RWPE1 (cell line): ENCODE measurements around the gene SMIM28.

Experiments used
- CTCF ChIA-PET: fragments of 350-600 bp; sonication (Branson Sonifier 250); formaldehyde crosslinking; extraction: SDS; loops from one replicate; lab custom pipeline; 2021; lab: Yijun Ruan, JAX
- POLR2A ChIA-PET: fragments of 400-600 bp; formaldehyde crosslinking; extraction: SDS; loops from one replicate; lab custom pipeline; 2020; ENCODE audit warnings: antibody characterized with exemption; ENCODE audit not compliant: low non-redundant PET; lab: Yijun Ruan, JAX
- DNase-seq: peaks from one replicate; pipeline ENCODE4 v3.0.0; 2012; ENCODE audit warnings: low spot score
- H3K27ac ChIP-seq: fragments of 450-650 bp; 2 replicates; pipeline ENCODE4 v1.5.1; 2017
- TF ChIP-seq, protein P1 (sequence below): fragments of 450-650 bp; conservative IDR thresholded peaks from 2 replicates; pipeline ENCODE4 v1.5.1; 2017; ENCODE audit warnings: low read depth, mild to moderate bottlenecking

SMIM28 gene

DNA sequence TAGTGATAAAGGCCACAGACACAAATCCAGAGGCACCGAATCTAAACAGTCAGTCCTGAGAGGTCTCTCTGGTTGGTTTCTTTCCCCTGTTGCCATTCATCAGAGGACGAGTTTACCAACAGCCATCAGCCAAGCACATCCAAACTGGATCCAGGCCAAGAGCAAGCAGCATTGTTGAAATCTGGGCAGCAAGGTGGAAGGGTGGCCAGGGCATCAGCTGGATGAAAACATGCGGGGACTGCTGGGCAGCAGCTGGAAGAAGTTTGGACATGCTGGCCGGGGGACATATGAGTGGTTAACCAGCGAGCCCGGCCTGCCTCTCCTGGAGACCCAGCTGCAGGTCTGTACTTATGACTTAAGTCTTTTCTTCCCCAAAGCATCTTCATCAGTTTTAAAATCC, at the start of gene SMIM28:
TSS of gene SMIM28 (plus strand) at position 62 of the 400 bp plus-strand sequence. CDS start at position 230, 168 bp downstream.
- CTCF ChIA-PET: interaction anchor here (0.7 kb wide), 1 partner anchor 670 kb away, joined by 5 read pairs; no protein-coding TSS in a partner anchor
- TF ChIP-seq, protein P1, sequence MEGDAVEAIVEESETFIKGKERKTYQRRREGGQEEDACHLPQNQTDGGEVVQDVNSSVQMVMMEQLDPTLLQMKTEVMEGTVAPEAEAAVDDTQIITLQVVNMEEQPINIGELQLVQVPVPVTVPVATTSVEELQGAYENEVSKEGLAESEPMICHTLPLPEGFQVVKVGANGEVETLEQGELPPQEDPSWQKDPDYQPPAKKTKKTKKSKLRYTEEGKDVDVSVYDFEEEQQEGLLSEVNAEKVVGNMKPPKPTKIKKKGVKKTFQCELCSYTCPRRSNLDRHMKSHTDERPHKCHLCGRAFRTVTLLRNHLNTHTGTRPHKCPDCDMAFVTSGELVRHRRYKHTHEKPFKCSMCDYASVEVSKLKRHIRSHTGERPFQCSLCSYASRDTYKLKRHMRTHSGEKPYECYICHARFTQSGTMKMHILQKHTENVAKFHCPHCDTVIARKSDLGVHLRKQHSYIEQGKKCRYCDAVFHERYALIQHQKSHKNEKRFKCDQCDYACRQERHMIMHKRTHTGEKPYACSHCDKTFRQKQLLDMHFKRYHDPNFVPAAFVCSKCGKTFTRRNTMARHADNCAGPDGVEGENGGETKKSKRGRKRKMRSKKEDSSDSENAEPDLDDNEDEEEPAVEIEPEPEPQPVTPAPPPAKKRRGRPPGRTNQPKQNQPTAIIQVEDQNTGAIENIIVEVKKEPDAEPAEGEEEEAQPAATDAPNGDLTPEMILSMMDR: no peak
- POLR2A ChIA-PET: no interaction called here
- no peak for DNase-seq
- H3K27ac ChIP-seq: no peak within 1 kb of the TSS

DNA sequence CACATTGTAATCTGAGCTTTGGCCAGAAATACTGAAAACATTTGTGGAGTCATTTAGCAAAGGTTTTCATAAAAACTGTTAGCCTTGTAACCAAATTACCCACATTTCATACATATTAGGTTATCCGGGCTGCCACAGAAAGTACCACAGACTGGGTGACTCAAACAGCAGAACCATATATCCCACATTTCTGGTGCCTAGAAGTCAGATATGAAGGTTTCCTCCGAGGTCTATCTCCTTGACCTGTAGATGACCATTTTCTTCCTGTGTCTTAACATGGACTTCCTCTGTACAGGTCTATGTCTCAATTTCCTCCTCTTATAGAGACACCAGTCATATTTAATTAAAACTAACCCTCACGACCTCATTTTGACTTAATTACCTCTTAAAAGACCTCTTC, 49.5 kb upstream of the SMIM28 start:
- CTCF ChIA-PET: no interaction called here
- no peak overlapping the region for H3K27ac ChIP-seq
- no peak for DNase-seq
- TF ChIP-seq, protein P1: no peak
- POLR2A ChIA-PET: no interaction called here

- CTCF ChIA-PET: interaction anchor here (0.6 kb wide), 1 partner anchor 163 kb away, joined by 3 read pairs; no protein-coding TSS in a partner anchor
- TF ChIP-seq, protein P1: no peak
- H3K27ac ChIP-seq: no peak overlapping the region
- no peak for DNase-seq
- POLR2A ChIA-PET: no interaction called here
Measured at GRCh38 chr6:138330763-138331162, 46.9 kb upstream of the SMIM28 start.

DNA sequence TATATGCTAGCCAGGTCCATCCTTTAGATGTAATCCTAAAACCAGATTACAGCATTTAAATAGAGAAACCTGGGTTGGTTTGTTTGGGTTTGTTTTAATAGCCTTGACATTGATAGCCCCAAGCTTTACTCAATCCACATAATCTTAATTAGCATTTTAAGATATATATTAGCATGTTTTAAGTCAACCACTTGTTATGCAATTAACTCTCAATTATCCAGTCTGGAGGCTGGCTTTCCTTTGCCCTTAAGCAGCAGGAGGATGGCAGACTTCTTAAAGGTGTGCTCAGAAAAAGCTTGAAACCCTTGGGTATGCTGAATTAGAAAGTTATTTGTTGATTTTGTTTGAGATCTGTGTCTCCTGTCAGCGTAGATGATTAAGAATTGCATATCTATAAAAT, 46.3 kb upstream of the SMIM28 start:
- no peak overlapping the region for H3K27ac ChIP-seq
- ChIA-PET CTCF (no interaction called here), POLR2A (no interaction called here)
- no peak for DNase-seq
- TF ChIP-seq, protein P1: no peak

- ChIA-PET POLR2A (no interaction called here), CTCF (no interaction called here)
Measured at GRCh38 chr6:138331984-138332383, 45.7 kb upstream of the SMIM28 start.

DNA sequence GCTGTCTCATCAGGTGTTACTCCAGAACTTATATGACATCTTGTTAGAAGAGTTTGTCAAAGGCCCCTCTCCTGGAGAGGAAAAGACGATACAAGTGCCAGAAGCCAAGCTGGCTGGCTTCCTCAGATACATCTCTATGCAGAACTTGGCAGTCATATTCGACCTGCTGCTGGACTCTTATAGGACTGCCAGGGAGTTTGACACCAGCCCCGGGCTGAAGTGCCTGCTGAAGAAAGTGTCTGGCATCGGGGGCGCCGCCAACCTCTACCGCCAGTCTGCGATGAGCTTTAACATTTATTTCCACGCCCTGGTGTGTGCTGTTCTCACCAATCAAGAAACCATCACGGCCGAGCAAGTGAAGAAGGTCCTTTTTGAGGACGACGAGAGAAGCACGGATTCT, 43.7 kb upstream of the SMIM28 start:
- CTCF ChIA-PET: no interaction called here
- POLR2A ChIA-PET: no interaction called here
- no peak overlapping the region for H3K27ac ChIP-seq
- DNase-seq: no peak
- TF ChIP-seq, protein P1: no peak

More at GRCh38 chr6:138331984-138332383, 45.7 kb upstream of the SMIM28 start:
- DNase-seq: no peak
- H3K27ac ChIP-seq: no peak overlapping the region
- TF ChIP-seq, protein P1: no peak
